Measurements from ENCODE around the gene SLC5A10.

SLC5A10 gene

GRCh38 chr17:18966831-18967624 is 15.1 kb downstream of the SLC5A10 start:
- no peak for DNase-seq

DNA sequence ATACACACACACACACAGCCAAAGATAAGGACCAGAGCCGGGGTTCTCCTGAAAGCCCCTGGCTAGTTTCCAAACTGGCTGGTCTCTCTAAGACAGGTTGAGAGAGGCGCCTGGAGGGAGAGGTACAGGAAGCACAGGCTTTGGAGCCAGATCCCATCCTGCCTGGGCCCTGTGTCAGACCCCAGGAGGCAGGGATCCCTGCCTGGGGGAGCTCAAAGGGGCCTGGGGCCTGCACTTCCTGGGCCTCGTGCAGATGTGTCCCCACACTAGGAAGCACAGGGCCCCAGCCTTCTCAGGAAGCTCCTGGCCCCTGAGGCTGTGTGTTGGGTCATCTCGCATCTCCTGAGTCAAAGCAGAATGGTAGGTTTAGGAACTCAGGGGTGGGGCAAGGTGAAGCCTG is 16.0 kb downstream of the SLC5A10 start:
- DNase-seq: no peak

- no peak for DNase-seq
Observed at GRCh38 chr17:18968345-18968744, 16.4 kb downstream of the SLC5A10 start.

- DNase-seq: no peak
Observed at GRCh38 chr17:18968945-18969887, 17.3 kb downstream of the SLC5A10 start.

DNA sequence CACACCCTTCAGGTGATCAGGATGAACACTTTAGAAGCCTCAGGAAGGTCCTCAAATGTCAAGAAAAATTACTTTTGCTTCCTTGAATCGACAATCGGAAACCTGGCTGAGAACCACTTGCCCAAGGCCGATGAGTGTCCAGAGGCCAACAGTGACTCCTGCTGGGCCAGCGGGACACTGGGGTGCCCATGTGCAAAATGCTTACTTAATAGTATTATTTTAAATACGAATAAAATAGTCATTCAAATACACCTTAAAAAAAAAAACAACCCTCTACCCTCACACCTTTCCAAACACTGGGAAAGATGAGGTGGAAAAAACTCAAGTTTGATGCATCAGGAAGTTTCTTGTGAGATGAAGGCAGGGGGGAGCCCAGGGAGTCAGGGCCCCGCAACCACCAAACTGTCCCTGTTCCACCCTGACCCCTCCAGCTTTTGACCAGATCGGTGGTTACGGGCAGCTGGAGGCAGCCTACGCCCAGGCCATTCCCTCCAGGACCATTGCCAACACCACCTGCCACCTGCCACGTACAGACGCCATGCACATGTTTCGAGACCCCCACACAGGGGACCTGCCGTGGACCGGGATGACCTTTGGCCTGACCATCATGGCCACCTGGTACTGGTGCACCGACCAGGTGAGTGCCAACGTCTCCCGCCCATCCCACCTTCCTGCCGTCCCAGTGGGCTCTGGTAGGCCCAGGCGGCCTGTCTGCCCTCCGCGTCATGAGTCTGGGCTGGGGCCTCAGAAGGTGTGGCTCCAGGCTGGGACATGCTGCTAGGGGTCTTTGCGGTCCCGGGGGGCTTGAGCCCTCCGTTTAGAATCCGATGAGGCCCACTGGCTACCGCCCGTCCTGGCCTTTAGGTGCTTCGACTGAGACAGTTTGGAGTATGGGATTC is 18.9 kb downstream of the SLC5A10 start:
- no peak for DNase-seq

- no peak for DNase-seq
Observed at GRCh38 chr17:18971801-18972200, 19.8 kb downstream of the SLC5A10 start.

DNA sequence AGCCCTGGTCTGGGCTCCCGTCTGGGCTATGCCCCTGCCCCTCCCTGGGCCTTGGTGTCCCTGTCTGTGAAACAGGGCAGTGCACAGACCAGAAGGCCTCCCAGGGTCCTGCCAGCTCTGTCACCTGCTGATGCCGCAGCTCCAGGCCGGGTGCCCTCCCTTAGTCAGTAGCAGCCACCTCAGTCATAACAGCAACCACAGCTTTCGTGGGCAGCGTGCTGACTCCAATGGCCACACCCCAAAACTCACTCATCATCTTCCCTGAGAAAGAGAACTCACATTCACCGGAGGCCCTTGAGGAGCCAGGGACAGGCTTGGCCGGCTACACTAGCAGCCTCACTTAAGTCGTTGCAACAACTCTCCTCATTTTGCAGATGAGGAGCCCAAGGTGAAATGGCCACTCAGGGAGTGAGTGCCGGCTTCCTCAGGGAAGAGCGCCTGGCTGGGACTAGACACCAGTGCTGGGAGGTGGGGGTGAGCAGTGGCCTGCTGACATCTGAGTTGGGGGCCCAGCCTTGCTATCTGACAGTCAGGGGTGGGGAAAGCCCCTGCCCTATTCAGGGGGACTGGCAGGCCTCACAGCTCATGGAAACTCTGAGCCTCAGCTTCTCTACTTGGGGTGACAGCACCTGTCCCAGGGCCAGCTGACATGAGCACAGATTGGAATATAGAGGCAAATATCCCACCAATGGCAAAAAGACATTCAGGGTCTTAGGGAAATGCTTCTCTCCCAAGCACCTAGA is 22.6 kb downstream of the SLC5A10 start:
- DNase-seq: no peak

GRCh38 chr17:18975597-18975996 is 23.6 kb downstream of the SLC5A10 start:
- no peak for DNase-seq

- DNase-seq: no peak
Observed at GRCh38 chr17:18976201-18976600, 24.2 kb downstream of the SLC5A10 start.

GRCh38 chr17:18977021-18977420 is 25.1 kb downstream of the SLC5A10 start:
- no peak for DNase-seq

DNA sequence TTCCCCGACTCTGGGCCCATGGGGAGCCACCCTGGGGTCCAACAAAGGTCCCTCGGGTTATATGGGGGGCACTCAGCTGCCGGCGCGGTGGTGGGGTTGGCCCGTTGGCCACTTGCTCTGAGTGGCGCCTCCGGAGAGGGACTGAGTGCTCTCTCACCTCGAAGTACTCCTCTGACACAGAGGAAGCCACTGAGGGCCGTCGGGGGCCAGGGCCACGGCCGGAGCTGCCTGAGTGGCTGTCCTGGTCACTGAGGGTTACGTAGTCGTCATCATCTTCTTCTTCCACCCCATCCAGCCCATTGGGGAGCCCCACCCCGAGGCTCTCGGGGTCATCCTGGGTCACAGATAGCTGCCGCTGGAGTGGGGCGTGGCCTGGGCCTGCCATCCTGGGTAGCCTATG is 25.7 kb downstream of the SLC5A10 start:
- DNase-seq: no peak

DNA sequence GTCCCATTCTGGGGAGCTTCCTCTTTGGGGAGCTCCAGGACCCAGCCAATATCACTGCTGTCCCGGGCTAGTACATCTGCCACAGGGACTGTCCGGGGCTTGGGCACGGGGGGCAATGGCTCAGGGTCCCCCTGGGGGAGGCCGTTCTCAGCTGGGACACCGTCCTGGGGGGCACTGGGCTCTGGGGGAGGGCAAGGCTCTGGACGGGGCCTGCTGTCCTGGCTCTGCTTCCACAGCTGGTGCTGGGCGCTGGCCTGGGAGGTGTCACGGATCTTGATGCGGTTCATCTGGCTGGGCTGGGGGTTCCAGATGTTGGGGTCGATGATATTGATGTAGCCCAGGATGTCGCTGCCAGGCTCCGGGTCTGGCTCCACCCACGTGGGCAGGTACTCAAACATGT is 26.1 kb downstream of the SLC5A10 start:
- DNase-seq: no peak

DNA sequence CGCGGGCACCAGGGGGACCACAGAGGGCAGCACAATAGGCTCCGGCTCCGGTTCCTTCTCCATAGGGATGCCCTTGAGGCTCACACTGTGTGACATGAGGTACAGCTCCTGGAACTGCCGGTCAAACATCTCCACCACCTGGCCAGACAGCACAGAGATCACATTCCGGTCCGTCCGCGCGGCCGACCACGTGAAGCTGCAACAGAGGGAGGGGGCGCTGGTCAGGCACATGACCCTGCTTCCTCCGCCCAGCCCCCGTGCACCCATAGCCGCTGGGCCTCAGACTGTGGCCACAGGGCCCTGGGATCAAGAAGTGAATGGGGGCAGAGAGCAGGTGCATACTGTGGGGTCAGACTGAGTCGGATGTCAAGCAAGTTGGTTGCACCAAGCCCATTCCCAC is 26.7 kb downstream of the SLC5A10 start:
- no peak for DNase-seq

- no peak for DNase-seq
Observed at GRCh38 chr17:18980682-18981334, 28.8 kb downstream of the SLC5A10 start.

- no peak for DNase-seq
Observed at GRCh38 chr17:18981335-18981641, 29.3 kb downstream of the SLC5A10 start.

DNA sequence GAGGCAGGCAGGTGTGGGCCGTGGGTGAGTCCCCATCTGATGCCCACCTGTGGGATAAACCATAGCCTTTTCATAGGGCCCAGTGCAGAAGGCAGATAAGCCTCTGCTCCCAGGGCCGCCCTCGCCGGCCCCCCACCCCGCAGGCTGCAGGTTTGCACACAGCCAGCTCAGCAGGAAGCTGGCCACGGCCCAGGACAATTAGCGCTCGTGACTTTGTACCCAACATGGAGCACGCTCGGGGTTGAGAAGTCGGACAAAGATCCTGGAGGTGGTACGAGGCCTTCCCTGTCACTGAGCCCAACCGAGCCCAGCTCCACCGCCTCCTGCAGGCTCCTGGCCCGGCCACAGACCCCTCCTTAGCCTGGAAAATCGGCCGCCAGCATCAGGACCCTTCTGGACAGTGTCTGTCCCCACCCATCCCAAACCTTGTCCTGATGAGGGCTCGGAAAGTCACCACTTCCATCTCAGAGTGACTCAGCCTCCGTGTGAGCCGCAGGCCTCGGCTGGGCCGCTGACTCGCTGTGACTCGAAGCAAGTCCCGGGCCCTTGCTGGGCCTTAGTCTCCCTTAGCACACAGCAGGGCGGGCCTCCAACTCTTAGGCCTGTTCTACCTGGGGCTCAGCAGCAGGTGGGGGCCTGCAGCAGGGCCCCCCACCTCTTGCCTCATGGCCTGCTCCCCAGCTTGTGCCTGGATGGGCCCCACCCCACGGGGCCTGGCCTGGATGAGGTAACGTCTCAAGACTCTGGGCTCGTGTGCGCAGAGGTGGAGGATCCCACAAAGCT is 29.9 kb downstream of the SLC5A10 start:
- DNase-seq: no peak

DNA sequence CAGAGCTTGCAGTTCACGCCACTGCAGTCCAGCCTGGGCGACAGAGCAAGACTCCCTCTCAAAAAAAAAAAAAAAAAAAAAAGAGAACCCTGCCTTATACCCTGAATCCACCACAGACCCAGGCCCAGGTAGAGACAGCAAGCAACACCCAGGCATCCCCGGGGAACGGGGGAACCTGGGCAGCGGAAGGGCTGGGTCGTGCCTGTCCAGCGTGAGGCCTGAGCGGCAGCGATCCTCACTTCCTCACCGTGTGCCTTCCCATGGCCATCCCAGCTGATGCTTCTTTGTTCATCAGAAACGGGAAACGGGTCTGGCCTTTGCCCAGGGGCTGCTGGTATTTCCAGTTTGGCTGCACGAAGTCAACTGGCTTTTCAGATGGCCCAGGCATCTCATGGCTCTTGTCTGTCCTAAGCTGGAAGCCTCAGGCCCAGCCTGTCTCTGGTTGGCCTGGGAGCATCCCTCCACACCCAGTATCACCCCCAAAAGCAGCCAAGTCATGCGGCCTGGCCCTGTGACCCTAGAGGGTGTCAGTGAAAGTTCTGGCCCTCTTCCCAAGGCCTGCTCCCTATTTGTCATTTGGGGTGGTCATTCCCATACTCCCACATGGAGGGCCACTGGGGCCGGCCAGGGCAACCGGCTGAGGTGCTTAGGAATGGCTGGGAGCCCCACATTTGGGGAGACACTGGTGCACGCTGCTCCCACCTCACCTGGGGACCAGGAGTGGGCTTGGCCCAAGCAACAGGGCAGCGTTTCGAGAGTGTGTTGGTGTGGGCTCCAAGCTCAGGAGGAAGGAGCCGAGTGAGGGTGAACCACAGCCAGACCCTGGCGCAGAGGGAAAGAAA is 32.5 kb downstream of the SLC5A10 start:
- DNase-seq: no peak

- DNase-seq: no peak
Observed at GRCh38 chr17:18985475-18985874, 33.5 kb downstream of the SLC5A10 start.

GRCh38 chr17:18986541-18987229 is 34.7 kb downstream of the SLC5A10 start:
- no peak for DNase-seq
